NB4 (cell line): ENCODE data around the gene TMEM225B.

Experiments
- CTCF ChIP-seq: IDR thresholded peaks from one replicate; pipeline ENCODE4 v1.5.1; 2012; ENCODE audit warnings: low read depth, low read length
- MAX ChIP-seq: IDR thresholded peaks from 2 replicates; pipeline ENCODE4 v1.6.1; 2011; ENCODE audit warnings: low read depth, low read length
- MYC ChIP-seq: IDR thresholded peaks from 2 replicates; pipeline ENCODE4 v1.6.1; 2011; ENCODE audit warnings: low read depth, low read length
- POLR2A ChIP-seq: IDR thresholded peaks from 2 replicates; pipeline ENCODE4 v1.6.1; 2011; ENCODE audit warnings: mild to moderate bottlenecking; ENCODE audit not compliant: insufficient read length; ENCODE audit errors: extremely low read depth

GRCh38 chr7:99553039-99553438 is 45.0 kb upstream of the TMEM225B start:
- TF ChIP-seq CTCF (no peak), POLR2A (no peak), MAX (no peak), MYC (no peak)
